ENCODE results near the gene ERI3. TPM values are rescaled to one million over a fixed set of nuclear protein-coding genes. Genes with fewer than 3 reads are reported as not detected.

Gene ERI3
- total and polyA plus RNA-seq, 9 of the 15 experiments (the other 6 are each of a cell fraction or from before 2014, with no cell fraction given), result 47.8 to 93.4 (median 67.2) TPM

DNA sequence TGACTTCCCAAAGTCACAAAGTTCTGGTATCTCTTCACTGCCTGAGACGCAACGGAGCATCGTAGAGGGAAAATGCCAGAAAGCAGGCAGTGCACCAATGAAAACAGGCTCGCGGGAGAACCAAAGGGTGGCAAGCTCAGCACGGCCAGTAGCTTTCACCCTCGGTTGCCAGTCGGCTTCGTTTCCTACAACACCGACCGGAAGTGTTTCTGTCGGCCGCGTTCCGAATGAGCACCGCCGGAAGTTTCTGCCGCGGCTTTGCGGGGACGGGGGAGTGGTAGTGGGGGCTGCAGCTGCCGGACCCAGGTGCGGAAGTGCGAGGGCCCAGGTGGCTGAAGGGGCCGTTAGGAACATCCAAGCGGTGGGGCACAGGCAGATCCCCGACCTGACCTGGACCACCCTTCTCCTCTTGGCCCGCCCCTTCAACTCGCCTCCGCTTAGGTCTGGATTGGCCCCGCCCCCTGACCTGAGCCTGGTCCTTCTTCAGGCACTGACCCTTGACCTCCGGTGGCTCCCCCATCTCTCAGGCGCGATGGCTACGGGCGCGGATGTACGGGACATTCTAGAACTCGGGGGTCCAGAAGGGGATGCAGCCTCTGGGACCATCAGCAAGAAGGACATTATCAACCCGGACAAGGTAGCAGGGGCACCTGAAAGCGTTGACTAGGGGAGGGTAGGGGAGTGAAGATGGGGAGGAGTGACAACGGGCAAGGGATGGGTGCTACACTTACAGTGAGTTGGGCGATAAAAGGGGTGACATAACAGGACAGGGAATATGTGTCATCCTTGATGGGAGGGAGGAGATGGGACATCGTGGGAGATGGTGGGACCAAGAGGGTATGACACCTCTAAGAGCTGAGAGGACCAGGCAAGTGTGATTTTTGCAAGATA is 141.6 kb downstream of the ERI3 start, which contains the start of gene DMAP1 (continued):
- TF ChIP-seq, protein P1, sequence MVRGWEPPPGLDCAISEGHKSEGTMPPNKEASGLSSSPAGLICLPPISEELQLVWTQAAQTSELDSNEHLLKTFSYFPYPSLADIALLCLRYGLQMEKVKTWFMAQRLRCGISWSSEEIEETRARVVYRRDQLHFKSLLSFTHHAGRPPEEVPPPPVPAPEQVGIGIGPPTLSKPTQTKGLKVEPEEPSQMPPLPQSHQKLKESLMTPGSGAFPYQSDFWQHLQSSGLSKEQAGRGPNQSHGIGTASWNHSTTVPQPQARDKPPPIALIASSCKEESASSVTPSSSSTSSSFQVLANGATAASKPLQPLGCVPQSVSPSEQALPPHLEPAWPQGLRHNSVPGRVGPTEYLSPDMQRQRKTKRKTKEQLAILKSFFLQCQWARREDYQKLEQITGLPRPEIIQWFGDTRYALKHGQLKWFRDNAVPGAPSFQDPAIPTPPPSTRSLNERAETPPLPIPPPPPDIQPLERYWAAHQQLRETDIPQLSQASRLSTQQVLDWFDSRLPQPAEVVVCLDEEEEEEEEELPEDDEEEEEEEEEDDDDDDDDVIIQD (CRISPR knock-in tag; IDR thresholded peaks at IDR 0.05), result no peak
- TF ChIP-seq ZKSCAN1 (IDR thresholded peaks at IDR 0.05; ENCODE audit: low read depth, low read length) (peak; percentile 88), SETDB1 (IDR thresholded peaks at IDR 0.05; ENCODE audit: low read length) (no peak), ATF1 (CRISPR knock-in tag; IDR thresholded peaks at IDR 0.05) (0 out of 2 replicates have a peak, but pooled peaks have one; percentile 34), ATF1 (tag; IDR thresholded peaks at IDR 0.05) (peak; percentile 82), HMGN3 (IDR thresholded peaks at IDR 0.05; ENCODE audit: borderline replicate concordance, extremely low read depth, insufficient read length, low read depth, low read length) (peak; percentile 48), TAF15 (IDR thresholded peaks at IDR 0.05; ENCODE audit: low read depth, low read length) (no peak), TAF9B (IDR thresholded peaks at IDR 0.05; ENCODE audit: partially characterized antibody) (peak; percentile 60), E2F5 (CRISPR knock-in tag; IDR thresholded peaks at IDR 0.05) (peak; percentile 69; the same call in 1 of the 2 replicates), NFIX (CRISPR knock-in tag; IDR thresholded peaks at IDR 0.05; ENCODE audit: low read depth) (no peak), DMBX1 (CRISPR knock-in tag; IDR thresholded peaks at IDR 0.05; ENCODE audit: borderline replicate concordance) (peak; percentile 83), ZNF699 (CRISPR knock-in tag; IDR thresholded peaks at IDR 0.05; ENCODE audit: insufficient replicate concordance) (no peak), ETV5 (CRISPR knock-in tag; IDR thresholded peaks at IDR 0.05; ENCODE audit: low read depth) (peak; percentile 60; the same call in 1 of the 2 replicates), SMAD1 (IDR thresholded peaks at IDR 0.05; ENCODE audit: low read depth, low read length, partially characterized antibody) (no peak), U2AF2 (optimal IDR thresholded peaks at IDR 0.05; ENCODE audit: low read depth, low read length) (no peak), RAD21 (CRISPR knock-in tag; conservative IDR thresholded peaks at IDR 0.05 in 1 of 2, IDR thresholded peaks at IDR 0.05 in 1 of 2) (peak; percentile 41 to 56; a peak in 3 of 4 replicates), ELF2 (CRISPR knock-in tag; IDR thresholded peaks at IDR 0.05) (peak; percentile 89), ZNF445 (CRISPR knock-in tag; IDR thresholded peaks at IDR 0.05; ENCODE audit: low read depth) (no peak), EGR1 (conservative IDR thresholded peaks at IDR 0.05) (peak; percentile 83), ZNF24 (IDR thresholded peaks at IDR 0.05) (peak; percentile 86), JUNB (CRISPR knock-in tag; conservative IDR thresholded peaks at IDR 0.05) (no peak; the same call in 1 of the 2 replicates)
- TF ChIP-seq, protein P2, sequence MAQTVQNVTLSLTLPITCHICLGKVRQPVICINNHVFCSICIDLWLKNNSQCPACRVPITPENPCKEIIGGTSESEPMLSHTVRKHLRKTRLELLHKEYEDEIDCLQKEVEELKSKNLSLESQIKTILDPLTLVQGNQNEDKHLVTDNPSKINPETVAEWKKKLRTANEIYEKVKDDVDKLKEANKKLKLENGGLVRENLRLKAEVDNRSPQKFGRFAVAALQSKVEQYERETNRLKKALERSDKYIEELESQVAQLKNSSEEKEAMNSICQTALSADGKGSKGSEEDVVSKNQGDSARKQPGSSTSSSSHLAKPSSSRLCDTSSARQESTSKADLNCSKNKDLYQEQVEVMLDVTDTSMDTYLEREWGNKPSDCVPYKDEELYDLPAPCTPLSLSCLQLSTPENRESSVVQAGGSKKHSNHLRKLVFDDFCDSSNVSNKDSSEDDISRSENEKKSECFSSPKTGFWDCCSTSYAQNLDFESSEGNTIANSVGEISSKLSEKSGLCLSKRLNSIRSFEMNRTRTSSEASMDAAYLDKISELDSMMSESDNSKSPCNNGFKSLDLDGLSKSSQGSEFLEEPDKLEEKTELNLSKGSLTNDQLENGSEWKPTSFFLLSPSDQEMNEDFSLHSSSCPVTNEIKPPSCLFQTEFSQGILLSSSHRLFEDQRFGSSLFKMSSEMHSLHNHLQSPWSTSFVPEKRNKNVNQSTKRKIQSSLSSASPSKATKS (CRISPR knock-in tag; IDR thresholded peaks at IDR 0.05), result no peak
- TF ChIP-seq, protein P3, sequence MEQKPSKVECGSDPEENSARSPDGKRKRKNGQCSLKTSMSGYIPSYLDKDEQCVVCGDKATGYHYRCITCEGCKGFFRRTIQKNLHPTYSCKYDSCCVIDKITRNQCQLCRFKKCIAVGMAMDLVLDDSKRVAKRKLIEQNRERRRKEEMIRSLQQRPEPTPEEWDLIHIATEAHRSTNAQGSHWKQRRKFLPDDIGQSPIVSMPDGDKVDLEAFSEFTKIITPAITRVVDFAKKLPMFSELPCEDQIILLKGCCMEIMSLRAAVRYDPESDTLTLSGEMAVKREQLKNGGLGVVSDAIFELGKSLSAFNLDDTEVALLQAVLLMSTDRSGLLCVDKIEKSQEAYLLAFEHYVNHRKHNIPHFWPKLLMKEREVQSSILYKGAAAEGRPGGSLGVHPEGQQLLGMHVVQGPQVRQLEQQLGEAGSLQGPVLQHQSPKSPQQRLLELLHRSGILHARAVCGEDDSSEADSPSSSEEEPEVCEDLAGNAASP (IDR thresholded peaks at IDR 0.05), result no peak
